NCI-H226 (cell line): ENCODE results near the gene OR6N1.
A peak's percentile ranks its signal among the peaks of the same experiment; 100 is the strongest.

ENCODE experiments used
- DNase-seq: peaks from one replicate; pipeline ENCODE4 v3.0.0-alpha.2; 2015

The OR6N1 gene, protein sequence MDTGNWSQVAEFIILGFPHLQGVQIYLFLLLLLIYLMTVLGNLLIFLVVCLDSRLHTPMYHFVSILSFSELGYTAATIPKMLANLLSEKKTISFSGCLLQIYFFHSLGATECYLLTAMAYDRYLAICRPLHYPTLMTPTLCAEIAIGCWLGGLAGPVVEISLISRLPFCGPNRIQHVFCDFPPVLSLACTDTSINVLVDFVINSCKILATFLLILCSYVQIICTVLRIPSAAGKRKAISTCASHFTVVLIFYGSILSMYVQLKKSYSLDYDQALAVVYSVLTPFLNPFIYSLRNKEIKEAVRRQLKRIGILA

DNA sequence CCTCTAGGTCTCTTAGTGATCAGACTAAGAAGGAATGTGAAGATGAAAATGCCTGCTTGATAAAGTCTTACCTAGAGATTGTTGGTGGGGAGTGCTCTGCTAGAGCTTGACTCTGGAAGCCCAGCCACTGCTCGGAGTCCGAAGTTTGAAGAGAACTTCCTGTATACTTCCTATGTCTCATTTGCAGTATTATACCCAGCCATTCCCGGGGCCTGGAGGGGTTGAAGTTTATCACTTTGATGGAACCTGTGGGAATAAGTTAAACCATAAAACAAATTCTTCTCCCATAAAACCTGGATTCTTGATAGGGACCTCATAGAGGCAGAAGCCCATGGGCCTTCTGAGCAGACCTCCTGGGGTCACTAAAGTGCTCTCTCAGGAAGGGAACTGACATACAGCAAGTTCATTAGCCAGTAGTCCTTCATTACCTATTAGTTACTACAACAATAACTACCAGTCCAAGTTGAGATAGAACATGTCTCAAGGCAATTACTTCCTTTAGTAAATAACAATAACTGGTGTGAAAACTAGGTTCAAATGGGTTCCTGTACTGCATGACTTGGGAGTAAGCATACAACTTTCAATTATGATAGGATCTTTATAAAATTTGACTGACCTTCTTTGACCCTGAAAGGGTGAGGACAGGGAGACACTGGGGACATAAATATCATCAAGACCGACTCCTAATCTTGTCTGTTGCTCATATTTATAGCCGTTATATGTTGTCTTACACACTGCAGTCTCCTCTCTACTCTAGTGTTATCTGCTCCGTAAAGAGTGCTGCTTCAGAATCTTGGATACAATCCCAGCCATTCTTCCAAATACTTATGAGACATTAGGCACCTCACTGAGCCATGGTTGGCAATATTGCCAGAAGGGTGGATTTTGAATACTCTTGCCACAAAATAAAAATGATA lies at the start of gene OR6N1:
Gene OR6N1 (minus strand): TSS at position 246 of the 917 bp plus-strand sequence. CDS start 5,513 bp downstream, outside the sequence.
- DNase-seq = no peak

DNA sequence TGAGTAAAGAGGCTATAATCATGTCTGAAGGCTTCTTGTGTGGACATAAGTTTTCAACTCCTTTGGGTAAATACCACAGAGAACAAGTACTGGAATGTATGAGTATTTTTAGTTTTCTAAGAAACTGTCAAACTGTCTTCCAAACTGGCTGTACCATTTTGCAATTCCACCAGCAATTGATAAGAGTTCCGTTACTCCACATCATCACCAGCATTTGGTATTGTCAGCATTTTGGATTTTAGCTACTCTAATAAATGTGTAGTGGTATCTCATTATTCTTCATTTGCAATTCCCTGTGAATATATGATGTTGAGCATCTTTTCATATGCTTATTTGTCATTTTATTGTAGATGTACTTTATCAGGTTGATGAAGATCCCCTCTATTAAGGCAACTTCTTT lies 49.7 kb upstream of the OR6N1 start:
- no peak for DNase-seq

DNA sequence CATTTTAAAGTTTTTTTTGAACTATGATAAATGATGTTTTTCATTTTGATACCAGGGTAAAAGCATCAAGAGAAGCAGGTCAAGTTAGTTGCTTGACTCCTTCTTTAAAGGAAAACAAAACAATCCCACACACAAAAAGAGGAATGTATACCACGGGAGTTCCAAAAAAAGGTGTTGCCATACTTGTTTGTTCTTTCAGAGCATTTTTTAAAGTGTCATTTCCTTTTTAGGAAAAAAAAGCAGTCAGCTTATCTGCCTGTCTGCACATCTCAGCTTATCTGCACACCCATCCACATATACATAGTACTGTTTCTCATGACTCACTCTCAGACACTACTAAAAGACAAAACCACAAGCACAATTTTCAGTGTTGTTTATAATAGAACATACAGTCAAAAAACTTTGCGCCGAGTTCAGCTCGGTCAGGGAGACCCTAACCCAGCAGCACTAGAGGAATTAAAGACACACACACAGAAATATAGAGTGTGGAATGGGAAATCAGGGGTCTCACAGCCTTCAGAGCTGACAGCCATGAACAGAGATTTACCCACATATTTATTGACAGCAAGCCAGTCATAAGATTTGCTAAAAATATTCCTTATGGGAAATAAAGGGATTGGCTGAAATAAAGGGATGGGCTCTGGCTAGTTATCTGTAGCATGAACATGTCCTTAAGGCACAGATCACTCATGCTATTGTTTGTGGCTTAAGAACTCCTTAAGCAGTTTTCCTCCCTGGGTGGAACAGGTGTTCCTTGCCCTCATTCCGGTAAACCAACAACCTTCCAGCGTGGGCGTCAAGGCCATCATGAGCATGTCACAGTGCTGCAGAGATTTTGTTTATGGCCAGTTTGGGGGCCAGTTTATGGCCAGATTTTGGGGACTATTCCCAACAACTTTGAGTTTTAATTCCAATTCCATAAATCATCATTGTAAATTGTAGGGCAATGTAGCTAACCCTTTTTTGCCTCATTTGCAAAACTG lies 47.8 kb upstream of the OR6N1 start:
- peak; percentile 5 for DNase-seq

DNA sequence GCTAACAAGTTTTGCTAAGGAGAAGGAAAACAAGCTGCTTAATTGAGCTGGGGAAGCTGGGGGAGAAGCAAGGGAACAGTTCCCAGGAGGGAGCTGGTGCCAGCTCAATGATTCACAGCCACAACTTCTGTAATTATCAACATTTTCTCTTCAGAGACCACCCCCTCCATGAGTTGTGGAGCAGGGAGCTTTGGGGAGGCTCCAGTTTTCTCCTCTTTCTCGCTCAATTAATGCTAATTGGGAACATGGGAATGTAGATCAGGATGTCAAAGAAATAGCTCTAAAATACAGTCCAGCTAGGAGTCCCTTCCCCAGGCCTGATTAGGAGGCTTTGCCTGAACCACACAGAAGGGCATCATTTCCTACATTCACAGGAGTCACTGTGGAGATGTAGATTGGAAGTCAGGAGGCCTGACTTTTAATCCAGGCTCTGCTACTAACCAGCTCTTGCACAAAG lies 47.0 kb upstream of the OR6N1 start:
- DNase-seq = no peak

DNA sequence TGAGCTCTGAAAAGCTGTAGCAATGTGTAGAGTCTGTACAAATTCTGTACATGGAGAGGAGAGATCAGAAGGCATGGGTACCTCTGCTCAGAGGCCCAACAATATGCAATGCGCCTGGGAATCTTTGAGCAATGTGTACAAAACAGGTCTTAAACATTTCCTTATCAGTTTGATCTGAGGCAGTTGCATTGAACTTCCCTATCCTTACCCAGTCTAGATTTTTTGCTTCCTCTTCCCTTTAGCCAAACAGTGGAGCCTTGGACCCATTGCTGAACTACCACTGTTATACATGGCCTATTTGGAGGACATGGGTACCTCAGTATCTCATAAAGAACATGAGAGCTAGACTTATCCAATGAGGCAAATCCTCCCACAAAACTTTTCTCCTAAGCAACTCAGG lies 46.6 kb upstream of the OR6N1 start:
- no peak for DNase-seq

DNA sequence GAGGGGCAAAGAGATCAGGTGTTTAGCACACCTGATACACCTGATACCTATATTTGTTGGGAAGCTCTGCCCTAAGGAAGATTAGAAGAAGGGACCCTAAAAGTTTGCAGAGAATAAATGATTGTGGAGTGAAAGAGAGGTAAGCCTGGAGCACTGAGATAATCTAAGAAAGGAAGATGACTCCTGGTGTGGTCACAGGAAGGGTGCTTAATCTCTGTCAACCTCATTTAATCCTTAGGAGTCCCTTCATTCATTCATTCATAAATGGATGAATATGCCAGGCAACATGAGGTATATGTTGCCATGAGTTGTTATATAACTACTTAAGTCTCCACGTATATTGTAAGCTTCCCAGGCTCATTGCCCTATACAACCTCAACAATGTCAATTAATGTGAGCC lies 43.0 kb upstream of the OR6N1 start:
- no peak for DNase-seq

DNA sequence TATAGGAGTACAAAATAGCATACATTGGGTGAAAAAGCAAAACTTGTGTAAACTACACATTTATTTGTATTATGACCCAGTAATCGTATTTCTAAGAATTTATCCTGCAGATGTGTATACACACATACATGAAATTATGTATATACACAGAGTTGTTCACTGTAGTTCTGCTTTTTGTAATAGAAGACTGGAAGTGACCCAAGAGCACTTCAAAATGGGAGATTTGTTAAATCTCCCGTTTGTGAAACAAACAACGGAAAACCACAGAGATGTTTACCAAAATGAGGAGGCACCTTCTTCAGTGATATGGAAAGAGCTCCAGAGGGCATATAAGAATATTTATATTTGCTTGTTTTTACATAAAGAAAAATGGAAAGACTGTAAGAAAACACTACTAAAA lies 41.2 kb upstream of the OR6N1 start:
- DNase-seq = no peak

DNA sequence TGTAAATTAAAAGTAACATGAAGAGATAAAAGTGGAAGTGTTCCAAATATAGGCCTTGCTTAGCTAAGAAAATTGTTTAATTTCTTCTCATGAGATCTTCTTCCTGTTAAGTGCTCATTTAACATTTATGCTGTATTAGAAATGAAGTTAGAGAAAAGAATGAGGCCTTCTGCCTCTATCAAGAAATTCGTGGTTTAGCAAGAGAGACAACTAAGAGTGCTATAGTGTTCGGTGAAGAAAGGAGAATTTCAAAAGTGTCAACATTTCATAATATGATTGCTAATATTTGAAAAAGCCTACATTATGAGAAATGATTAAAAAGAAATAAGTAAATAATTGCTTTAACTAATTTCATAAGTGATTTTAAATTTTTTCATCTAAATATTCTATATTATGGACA lies 40.3 kb upstream of the OR6N1 start:
- DNase-seq = no peak

DNA sequence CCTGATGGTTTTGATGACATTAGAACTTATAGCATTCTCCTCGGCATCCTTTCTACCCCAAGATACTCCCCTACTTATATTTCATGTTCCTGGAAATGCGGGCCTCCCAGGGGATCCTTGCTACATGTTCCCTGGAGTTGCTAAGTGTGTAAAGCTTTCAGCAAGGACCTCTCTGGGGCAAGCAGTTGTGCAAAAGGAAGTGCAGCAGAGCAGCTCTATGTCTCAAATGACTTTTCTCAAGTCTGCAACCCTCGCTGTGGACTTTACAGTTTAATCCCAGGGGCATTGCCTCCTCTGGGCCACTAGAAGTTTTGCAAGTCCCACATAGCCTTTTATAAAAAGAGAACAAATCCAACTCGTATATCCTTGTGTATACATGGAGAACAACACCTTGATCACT lies 38.3 kb upstream of the OR6N1 start:
- DNase-seq = no peak

DNA sequence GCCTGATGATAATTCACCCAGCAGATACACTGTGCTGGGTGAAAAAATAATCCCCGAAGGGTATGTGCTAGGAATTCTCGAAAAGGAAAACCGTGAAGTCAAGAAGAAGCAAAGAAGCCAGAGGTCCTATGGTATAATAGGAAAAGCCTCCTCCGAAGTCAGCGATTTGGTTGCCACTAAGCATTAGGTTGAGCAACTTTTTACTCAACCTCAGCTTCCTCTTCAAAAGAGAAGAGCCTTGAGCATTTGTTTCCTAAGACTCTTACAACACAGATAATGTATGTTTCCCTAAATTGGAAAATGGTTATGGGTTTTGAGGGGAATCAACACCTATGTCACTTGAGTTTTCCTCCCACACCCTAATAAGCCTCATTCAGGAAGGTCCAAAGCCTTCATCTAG lies 37.9 kb upstream of the OR6N1 start:
- no peak for DNase-seq

DNA sequence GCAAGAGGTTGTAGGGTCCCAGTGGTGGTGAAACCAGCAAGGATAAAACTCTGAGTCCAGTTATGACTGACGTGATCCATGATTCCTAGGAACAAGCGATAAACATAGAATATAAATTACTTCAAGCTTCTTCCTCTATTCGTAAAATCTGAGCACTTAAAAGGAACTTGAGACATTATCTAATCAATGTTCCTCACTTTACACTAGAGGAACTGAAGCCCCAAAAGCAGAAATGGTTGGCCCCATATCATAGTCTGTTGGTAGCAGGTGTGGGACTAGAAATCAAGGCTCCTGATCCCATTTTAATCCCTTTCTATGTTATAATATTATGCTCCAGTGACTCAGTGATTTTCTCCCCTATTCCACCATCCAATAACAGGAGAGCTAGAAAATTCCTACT lies 37.3 kb upstream of the OR6N1 start:
- DNase-seq = no peak

DNA sequence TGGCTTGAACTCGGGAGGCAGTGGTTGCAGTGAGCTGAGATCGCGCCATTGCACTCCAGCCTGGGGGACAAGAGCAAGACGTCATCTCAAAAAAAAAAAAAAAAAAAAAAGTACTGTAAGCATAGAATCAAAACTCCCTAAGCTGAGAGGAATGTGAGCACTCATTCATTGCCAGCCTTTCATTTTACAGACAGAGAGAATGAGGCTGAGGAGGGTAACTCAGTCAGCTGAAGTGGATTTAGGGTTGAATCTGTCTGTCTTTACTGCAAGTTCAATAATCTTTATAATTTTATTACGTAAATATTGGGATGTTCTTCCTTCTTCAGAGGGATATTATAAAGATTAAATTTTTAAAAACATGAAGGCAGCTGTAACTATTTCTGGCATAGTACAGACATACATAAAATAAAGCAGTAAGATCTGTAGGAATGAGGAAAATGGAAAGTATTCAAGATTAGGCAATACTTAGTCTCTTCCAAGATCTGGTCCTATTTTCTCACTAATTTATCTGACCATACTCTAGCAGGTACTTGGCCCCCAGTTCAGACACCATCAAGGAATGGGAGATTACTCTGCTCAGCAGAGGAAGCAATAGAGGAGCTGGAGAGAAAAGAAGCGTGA lies 35.0 kb upstream of the OR6N1 start:
- DNase-seq = peak; percentile 6

DNA sequence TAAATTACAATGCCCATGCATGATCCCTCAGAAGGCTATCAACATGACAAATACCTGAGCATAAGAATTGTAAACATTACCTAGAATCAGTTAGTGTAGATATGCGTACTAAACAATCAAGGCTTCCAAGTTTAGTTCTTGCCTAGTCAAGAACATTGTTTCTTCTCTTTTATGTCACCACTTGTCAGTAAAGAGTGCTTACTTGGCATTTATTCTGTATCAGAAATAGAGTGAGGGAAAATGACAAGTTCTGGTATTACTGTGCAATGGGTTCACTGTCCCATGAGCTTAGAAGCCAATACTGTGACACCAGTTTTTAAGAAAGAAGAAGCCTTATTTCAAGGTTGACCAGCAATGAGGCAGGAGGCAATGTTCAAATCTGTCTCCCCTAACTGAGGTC lies 31.7 kb upstream of the OR6N1 start:
- no peak for DNase-seq

DNA sequence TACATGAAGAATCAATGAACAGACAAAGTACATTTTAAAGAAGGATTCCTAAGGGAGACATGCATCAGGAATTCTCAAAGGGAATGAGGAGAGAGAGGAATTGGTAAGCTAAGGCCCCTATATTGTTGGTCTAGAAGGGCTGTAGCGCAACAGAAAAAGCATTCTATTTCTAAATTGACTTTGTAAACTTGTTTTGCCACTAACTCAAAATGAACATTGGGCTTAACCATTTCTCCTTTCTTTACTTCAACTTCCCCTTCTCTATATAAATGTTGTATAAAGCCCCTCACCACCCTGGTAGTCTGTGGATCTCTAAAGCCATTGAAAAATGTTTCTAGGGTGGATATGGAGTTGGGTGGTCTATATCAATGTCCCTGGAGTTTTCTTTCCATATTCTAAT lies 29.4 kb upstream of the OR6N1 start:
- no peak for DNase-seq

DNA sequence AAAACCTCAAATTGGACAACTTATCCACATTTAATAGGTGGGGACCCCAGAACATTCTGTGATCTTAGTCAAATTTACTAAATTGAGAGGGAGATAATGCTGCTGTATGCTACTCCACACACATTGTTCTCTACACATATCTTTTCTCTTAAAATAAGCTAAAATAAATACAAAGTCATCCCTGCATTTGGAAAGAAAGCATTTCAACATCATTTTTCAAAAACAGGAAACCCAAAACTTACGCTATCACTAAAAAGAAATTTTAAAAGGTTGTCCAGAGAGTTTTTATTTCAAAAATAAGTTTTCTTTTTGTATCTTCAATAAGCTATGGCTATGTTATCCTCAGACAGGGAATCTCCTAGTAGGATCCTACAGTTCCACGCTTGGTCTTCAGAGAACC lies 28.5 kb upstream of the OR6N1 start:
- no peak for DNase-seq

DNA sequence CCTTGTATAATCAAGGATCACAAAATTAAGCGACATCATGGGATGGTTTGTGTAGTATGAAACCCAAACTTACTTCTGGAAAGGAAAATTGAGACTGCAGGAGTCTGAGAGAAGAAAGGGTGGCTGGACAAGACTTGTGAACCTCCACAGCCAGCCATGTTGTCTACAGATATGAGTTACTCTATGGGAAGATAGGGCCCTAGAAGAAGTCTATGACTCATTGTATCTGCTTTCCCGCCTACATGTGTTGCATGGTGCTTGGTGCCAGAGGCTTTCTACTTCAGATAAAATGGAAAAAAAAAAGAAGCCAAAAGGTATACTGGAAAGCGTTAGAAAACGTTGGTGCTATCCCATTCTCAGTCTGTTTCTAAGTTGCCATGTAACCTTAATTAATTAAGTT lies 27.7 kb upstream of the OR6N1 start:
- no peak for DNase-seq

DNA sequence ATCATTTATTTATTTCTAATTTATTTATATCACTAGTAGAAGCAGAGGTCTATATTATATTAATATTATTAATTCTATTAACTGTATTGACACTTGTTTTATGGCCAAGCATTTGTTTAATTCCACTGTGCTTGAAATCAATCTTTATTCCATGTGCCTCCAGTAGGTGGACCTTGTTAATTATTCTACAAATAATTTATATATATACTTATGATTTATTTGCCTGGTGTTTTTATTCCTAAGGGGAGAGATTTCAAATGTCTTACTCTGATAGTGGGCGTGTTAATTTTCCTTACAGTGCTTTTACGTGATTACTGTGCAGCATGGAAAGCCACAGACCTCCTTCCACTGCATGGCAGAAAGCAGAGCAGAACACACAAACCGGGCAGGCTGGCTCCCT lies 26.5 kb upstream of the OR6N1 start:
- DNase-seq = no peak

DNA sequence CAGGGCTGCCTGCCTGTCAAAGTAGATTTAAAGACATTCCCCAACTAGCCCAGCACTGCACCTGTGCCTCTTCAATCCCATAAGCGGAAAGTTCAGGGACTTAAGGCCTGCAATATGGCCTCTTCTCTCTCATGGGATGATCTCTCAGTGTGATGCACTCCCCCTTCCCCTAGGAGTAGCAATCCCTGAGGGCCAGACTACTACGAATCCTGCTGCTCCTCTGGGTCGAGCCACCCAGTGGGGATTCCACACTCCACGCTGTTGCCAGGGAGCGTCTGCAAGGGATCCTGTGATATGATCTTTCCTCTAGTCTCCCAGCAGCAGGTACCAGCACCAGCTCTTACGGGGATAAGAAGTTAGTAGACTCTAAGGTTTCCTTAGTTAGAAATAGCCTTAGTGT lies 22.3 kb upstream of the OR6N1 start:
- no peak for DNase-seq

DNA sequence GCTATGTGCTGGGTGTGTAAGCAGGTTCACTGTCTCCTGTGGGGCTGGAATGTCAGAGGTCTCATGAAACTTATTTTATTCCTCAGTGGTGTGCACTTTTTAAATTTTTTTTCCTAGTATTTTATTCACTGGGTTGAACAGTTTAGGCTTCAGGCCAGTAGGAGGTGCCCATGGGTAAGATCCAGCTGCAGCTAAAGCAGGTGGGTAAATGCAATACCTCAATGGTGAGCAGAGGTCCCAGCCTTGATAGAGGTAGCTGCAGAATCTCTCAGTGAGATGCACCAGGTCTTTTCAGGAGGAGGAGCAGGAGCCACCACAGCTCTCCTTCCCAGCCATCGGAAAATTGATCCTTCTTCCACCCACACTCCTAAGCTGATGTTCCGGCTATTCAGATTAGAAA lies 21.6 kb upstream of the OR6N1 start:
- no peak for DNase-seq

DNA sequence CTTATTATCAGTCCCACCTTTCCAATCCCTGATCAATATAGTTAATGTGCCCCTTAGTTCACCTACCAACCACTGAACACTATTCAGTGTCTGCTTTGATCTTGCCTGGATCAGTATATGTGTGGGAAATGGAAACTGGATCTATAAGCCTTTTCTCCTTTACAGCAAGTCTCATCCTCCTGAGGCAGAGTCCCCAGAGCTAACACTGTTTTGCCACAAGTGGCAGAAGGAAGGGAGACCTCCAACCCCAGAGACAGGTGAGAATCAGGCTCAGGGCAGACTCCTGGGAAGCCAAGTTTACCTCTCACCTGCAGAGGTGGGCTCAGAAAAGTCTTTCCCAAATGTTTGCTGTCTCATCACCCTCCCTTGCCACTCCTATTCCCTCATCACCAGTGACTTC lies 9.1 kb upstream of the OR6N1 start, which contains the start of gene OR6N2:
Gene OR6N2 (minus strand): TSS at position 101 of the 400 bp plus-strand sequence. CDS start 3,569 bp downstream, outside the sequence.
- DNase-seq = no peak

DNA sequence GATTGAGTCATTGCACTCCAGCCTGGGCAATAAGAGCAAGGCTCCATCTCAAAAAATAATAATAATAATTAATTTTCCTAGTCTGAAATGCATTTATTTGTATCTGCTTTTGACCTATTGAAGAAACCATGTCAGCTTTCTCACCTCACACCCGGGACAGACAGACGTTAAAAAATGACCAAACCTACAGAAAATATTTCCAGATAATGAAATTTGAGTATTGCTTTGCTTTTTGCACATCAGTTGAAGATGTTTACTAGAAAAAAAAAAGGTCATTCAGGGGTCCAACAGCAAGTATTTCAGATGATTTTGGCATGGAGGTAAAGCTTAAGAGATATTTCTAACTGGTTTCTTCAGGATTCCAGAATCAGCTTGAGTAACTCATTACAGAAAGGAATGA lies 17.6 kb downstream of the OR6N1 start, which contains the start of gene OR6K6:
Gene OR6K6 (plus strand): TSS at position 301 of the 400 bp plus-strand sequence. CDS start 168 bp downstream, outside the sequence.
- no peak for DNase-seq

DNA sequence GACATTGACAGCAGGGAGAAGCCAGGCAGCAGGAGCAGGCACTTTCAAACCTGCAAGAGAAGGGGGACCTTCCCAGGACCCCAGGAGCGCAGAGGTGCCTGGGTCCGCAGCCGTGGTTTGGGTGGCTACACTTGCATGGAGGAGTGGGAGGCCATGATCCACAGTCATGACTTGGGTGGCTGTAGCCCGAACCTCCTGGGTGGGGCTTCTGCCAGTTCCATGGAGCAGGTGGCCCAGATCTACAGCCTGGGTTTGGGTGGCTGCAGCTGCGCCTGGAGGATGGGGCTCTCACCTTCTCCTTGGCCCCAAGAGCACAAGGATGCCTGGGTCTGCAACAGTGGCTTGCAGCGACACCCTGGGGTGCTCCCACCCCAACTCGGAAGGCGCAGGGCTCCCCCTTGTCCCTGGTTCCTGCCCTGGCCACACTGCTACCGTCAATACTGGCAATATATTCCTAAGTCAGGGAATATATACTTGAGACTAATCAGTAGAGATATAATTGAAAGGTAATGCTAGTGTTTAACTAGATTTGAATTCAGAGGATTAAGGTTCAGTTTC lies 19.8 kb downstream of the OR6N1 start:
- no peak for DNase-seq
